Measurements from ENCODE around the gene TNXB. TPM values are rescaled to one million over a fixed set of nuclear protein-coding genes. Genes with fewer than 3 reads are reported as not detected.

TNXB gene
- total and polyA plus RNA-seq, 9 of the 15 experiments (the other 6 are each of a cell fraction or from before 2014, with no cell fraction given) = 0.14 to 28.1 (median 12.4) TPM

- TF ChIP-seq SRSF3 (IDR thresholded peaks at IDR 0.05; ENCODE audit: insufficient read depth, low read length) = no peak
- TF ChIP-seq ZFP1 (CRISPR knock-in tag; IDR thresholded peaks at IDR 0.05) = no peak
- TF ChIP-seq PRDM10 (IDR thresholded peaks at IDR 0.05; ENCODE audit: partially characterized antibody) = peak; percentile 13
- peak; percentile 97 for TF ChIP-seq CTCFL (IDR thresholded peaks at IDR 0.05; ENCODE audit: borderline replicate concordance, insufficient read depth, low read depth, low read length, poor library complexity, severe bottlenecking)
- no peak for TF ChIP-seq JUN (IDR thresholded peaks at IDR 0.05; ENCODE audit: borderline replicate concordance, low read depth, low read length)
- no peak for TF ChIP-seq JUN (CRISPR knock-in tag; IDR thresholded peaks at IDR 0.05; ENCODE audit: borderline replicate concordance)
- peak; percentile 55; the same call in 1 of the 2 replicates for TF ChIP-seq ZBTB7A (IDR thresholded peaks at IDR 0.05; ENCODE audit: borderline replicate concordance, control insufficient read depth, low read depth, low read length)
These were observed 23.2 kb downstream of the TNXB start (continued) for GRCh38 chr6:32085759-32086459.

All from K562 (cell line).